ENCODE results near the gene FAM131A. TPM values are rescaled to one million over a fixed set of nuclear protein-coding genes. Genes with fewer than 3 reads are reported as not detected.
"Not testable (repeated sequence)": the region's sequence is repeated elsewhere in the genome, so short reads cannot be mapped to it uniquely, and the experiment has no call there.

The FAM131A gene
- polyA plus RNA-seq, 3 donors: 9.7 to 17.2 (median 12.9) TPM

DNA sequence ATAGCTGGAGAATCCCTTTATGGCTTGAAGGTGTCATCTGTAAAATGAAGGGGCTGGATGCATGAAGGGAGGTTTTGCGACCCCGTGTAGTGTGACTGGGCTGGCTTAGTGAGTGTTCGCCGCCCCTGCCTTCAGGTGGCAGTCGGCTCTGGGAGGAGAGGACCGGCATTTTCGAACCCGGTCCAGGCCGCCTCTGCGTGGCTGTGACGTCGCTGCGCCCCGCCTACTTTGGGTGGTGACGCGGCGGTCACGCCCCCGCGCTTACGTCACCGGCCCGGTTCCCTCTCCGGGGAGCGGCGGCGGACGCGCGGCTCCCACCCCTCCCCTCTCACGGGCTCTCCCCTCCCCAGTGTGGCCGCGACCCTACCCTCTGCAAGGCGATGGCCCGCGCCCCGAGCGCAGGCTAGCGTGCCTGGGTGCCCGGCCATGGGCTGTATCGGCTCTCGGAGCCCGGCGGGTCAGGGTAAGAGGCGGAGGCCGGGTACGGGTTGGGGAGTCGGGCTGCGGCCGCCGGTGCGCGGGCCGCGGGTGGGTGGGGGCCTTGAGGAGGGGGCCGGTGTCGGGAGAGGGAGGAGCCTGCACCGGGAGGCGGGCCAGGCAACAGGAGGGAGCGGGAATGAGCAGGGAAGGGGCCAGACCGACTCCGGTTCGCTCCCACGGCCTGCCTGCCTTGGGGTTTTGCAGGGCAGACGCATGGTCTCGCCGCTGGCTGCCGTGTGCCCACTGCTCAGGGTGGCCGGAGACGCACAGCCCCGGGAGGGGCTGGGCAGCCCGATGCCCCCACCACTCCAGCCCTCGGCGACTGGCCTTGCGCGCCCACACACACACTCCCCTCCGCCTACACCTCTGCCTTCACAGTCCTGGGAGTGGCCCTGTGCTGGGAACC, 1.5 kb upstream of the FAM131A start:
- peak in 8 of 11 donors; percentile 60 to 80 (median 74) for DNase-seq (ENCODE audit: extremely low read depth in 1 of 11, low read depth in 9 of 11, low spot score in 4 of 11)

- peak in 1 of 11 donors; percentile 37 for DNase-seq (ENCODE audit: extremely low read depth in 1 of 11, low read depth in 9 of 11, low spot score in 4 of 11)
Observed at GRCh38 chr3:184336547-184337398, 627 bp upstream of the FAM131A start.

- DNase-seq (ENCODE audit: extremely low read depth in 1 of 11, low read depth in 9 of 11, low spot score in 4 of 11): no peak
Observed at GRCh38 chr3:184337981-184338380, 581 bp downstream of the FAM131A start.

GRCh38 chr3:184338511-184338945, 1.1 kb downstream of the FAM131A start:
- peak in 9 of 11 donors; percentile 67 to 80 (median 73) for DNase-seq (ENCODE audit: extremely low read depth in 1 of 11, low read depth in 9 of 11, low spot score in 4 of 11)

GRCh38 chr3:184339001-184339400, 1.6 kb downstream of the FAM131A start:
- DNase-seq (ENCODE audit: extremely low read depth in 1 of 11, low read depth in 9 of 11, low spot score in 4 of 11): no peak

- not testable (repeated sequence) for DNase-seq (ENCODE audit: extremely low read depth in 1 of 11, low read depth in 9 of 11, low spot score in 4 of 11)
Observed at GRCh38 chr3:184339451-184340135, 2.2 kb downstream of the FAM131A start.

DNA sequence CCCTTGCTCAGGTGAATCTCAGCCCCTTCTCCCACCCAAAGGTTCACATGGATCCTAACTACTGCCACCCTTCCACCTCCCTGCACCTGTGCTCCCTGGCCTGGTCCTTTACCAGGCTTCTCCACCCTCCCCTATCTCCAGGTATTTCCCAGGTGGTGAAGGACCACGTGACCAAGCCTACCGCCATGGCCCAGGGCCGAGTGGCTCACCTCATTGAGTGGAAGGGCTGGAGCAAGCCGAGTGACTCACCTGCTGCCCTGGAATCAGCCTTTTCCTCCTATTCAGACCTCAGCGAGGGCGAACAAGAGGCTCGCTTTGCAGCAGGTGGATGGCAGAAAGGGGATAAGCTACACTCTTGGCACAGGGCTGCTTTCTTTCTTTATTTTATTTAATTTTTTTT, 4.5 kb downstream of the FAM131A start:
- DNase-seq (ENCODE audit: extremely low read depth in 1 of 11, low read depth in 9 of 11, low spot score in 4 of 11): no peak

DNA sequence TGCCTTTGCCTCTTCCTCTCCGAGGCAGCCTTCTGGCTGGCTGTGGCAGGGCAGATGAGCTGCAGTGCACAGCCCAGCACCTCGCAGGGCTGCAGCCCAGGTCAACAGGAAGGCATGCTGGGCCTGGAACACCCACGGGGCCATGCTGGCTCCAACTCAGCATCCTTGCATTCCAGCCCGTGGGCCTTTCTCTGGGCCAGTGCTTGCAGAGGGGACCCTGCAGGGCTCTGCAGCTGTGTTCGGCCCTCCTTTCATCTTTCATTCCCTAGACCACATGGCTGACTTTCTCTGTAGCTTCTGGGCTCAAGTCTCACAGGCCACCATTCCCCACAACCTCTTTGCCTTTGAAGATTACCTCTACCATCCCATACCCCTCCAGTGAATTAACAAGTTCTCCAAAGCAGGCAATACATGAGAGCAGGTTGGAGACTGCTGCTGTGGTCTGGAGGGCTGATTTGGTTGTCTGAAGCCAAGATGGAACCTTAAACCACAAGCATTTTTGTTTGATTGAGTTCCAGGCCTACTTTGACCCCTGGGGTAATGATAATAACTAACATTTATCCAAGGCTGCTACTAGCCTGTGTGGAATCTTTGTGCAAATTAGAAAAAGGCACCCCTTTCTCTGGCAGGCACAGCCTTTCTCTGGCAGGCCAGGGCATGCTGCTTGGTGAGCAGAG, 5.9 kb downstream of the FAM131A start:
- DNase-seq (ENCODE audit: extremely low read depth in 1 of 11, low read depth in 9 of 11, low spot score in 4 of 11): no peak

- no peak for DNase-seq (ENCODE audit: extremely low read depth in 1 of 11, low read depth in 9 of 11, low spot score in 4 of 11)
Observed at GRCh38 chr3:184344579-184345316, 7.3 kb downstream of the FAM131A start.

DNA sequence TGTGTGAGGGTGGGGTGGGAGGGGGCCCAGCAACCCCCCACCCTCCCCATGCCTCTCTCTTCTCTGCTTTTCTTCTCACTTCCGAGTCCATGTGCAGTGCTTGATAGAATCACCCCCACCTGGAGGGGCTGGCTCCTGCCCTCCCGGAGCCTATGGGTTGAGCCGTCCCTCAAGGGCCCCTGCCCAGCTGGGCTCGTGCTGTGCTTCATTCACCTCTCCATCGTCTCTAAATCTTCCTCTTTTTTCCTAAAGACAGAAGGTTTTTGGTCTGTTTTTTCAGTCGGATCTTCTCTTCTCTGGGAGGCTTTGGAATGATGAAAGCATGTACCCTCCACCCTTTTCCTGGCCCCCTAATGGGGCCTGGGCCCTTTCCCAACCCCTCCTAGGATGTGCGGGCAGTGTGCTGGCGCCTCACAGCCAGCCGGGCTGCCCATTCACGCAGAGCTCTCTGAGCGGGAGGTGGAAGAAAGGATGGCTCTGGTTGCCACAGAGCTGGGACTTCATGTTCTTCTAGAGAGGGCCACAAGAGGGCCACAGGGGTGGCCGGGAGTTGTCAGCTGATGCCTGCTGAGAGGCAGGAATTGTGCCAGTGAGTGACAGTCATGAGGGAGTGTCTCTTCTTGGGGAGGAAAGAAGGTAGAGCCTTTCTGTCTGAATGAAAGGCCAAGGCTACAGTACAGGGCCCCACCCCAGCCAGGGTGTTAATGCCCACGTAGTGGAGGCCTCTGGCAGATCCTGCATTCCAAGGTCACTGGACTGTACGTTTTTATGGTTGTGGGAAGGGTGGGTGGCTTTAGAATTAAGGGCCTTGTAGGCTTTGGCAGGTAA, 8.1 kb downstream of the FAM131A start:
- DNase-seq (ENCODE audit: extremely low read depth in 1 of 11, low read depth in 9 of 11, low spot score in 4 of 11): peak in 2 of 11 donors; percentile 46 to 51

- no peak for DNase-seq (ENCODE audit: extremely low read depth in 1 of 11, low read depth in 9 of 11, low spot score in 4 of 11)
Observed at GRCh38 chr3:184346480-184347190, 9.2 kb downstream of the FAM131A start.

GRCh38 chr3:184347321-184348056, 10.1 kb downstream of the FAM131A start:
- no peak for DNase-seq (ENCODE audit: extremely low read depth in 1 of 11, low read depth in 9 of 11, low spot score in 4 of 11)

GRCh38 chr3:184348057-184348382, 10.6 kb downstream of the FAM131A start:
- no peak for DNase-seq (ENCODE audit: extremely low read depth in 1 of 11, low read depth in 9 of 11, low spot score in 4 of 11)

DNA sequence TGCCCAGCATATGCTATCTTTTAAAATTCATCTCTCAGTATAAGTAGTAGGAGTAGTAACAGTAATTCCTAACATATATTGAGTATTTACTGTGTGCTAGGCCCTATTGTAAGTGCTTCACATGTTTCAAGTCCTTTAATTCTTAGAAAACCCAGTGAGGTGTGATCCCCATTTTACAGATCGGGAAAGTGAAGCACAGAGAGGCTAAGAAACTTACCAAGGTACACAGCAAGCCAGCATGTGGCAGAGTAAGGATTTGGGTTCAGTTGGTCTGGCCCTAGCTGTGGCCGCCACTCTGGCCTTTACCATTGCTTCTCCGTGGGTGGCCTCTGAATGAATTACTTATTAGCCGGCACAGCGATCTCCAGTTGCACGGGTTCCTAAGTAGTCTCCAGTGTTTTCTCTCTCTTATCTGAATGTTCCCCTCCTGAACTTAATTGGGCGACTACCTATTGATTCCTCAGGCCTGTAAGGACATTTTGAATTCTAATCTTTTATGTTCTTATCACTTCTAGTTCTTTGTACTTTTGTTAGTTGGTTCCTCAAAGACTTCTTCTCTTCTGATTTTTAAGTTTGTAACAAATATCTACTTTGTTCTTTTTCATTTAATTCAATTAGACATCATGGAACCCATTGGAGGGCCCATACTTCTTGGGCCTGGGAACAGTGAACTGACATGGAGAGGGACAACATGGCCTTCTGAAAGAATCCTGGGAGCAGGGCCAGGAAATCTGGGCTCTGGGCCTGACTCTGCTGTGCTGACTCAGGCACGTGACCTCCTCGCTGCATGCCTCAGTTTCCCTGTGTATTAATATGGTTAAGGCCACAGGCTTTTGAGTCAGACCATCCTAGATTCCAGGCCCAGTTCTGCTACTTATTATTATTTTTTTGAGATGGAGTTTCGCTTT, 12.4 kb downstream of the FAM131A start:
- DNase-seq (ENCODE audit: extremely low read depth in 1 of 11, low read depth in 9 of 11, low spot score in 4 of 11): no peak

GRCh38 chr3:184350618-184351017, 13.2 kb downstream of the FAM131A start:
- DNase-seq (ENCODE audit: extremely low read depth in 1 of 11, low read depth in 9 of 11, low spot score in 4 of 11): no peak

Data from renal cortex interstitium (tissue), 11 donors.